Measurements from ENCODE around the gene FANCE. TPM values are rescaled to one million over a fixed set of nuclear protein-coding genes. Genes with fewer than 3 reads are reported as not detected.

FANCE gene
- total RNA-seq, 4 donors from 2014 or later: 2.6 to 15.3 (median 9.9) TPM

GRCh38 chr6:35461270-35461669 is 9.1 kb downstream of the FANCE start:
- no peak for TF ChIP-seq CTCF (IDR thresholded peaks at IDR 0.05; ENCODE audit: low read depth)

- TF ChIP-seq CTCF (IDR thresholded peaks at IDR 0.05; ENCODE audit: low read depth): no peak
Observed at GRCh38 chr6:35463292-35463691, 11.2 kb downstream of the FANCE start.

GRCh38 chr6:35465646-35466045 is 13.5 kb downstream of the FANCE start:
- TF ChIP-seq CTCF (IDR thresholded peaks at IDR 0.05; ENCODE audit: low read depth): no peak

GRCh38 chr6:35468181-35468979 is 16.2 kb downstream of the FANCE start, which contains the start of gene RPL10A:
RPL10A (plus strand) TSS chr6:35468401; CDS start chr6:35468435, 34 bp downstream.
- no peak for TF ChIP-seq CTCF (IDR thresholded peaks at IDR 0.05; ENCODE audit: low read depth)

- no peak for TF ChIP-seq CTCF (IDR thresholded peaks at IDR 0.05; ENCODE audit: low read depth)
Observed at GRCh38 chr6:35468980-35469750, 17.0 kb downstream of the FANCE start.

GRCh38 chr6:35469751-35470662 is 17.9 kb downstream of the FANCE start:
- TF ChIP-seq CTCF (IDR thresholded peaks at IDR 0.05; ENCODE audit: low read depth): no peak

Data from subcutaneous adipose tissue (tissue), 4 donors.